SK-N-MC (cell line): ENCODE measurements around the gene FH.

ENCODE experiments used
- EZH2 ChIP-seq: fragments of 200-600 bp; sonication (generic); IDR thresholded peaks from one replicate; pipeline ENCODE4 v1.6.1; 2017; ENCODE audit warnings: antibody characterized with exemption
- FOXP2 ChIP-seq: optimal IDR thresholded peaks from 2 replicates; pipeline ENCODE3; 2011; ENCODE audit warnings: mild to moderate bottlenecking, moderate library complexity; ENCODE audit not compliant: insufficient read depth; ENCODE audit errors: extremely low read length, control extremely low read depth
- POLR2AphosphoS5 ChIP-seq: IDR thresholded peaks from 2 replicates; pipeline ENCODE4 v1.6.1; 2012; ENCODE audit warnings: mild to moderate bottlenecking, low read depth, low read length, borderline replicate concordance

GRCh38 chr1:241453732-241454131, 65.8 kb downstream of the FH start:
- TF ChIP-seq EZH2 (no peak), POLR2AphosphoS5 (no peak), FOXP2 (no peak)
